ENCODE results near the gene MAN1C1.

Gene MAN1C1

DNA sequence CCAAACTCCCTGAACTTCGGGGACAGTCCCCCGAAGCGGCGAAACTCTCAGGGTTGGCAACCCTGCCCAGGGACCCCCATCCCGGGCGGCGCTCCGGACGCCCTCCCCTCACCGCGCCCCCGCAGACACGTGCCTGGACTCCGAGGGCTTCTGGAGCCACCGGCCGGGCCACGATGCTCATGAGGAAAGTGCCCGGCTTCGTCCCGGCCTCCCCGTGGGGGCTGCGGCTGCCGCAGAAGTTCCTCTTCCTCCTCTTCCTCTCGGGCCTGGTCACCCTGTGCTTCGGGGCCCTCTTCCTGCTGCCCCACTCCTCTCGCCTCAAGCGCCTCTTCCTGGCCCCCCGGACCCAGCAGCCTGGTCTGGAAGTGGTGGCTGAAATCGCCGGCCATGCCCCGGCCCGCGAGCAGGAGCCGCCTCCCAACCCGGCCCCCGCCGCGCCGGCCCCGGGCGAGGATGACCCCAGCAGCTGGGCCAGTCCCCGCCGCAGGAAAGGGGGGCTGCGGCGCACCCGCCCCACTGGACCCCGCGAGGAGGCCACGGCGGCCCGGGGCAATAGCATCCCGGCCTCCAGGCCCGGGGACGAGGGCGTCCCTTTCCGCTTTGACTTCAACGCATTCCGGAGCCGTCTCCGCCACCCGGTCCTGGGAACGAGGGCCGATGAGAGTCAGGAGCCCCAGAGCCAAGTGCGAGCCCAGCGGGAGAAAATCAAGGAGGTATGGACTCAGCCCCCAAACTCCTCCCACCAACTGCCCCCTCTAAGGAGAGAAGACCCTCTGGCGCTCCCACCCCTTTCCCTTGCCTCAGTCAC lies 1.2 kb downstream of the MAN1C1 start:
- no peak for ATAC-seq
- TF ChIP-seq ISL1 (CRISPR knock-in tag; IDR thresholded peaks at IDR 0.05) = no peak
- TF ChIP-seq ZNF565 (CRISPR knock-in tag; conservative IDR thresholded peaks at IDR 0.05; ENCODE audit: low read depth) = no peak
- TF ChIP-seq SNAI2 (CRISPR knock-in tag; IDR thresholded peaks at IDR 0.05) = no peak
- no peak for TF ChIP-seq ZNF70 (CRISPR knock-in tag; IDR thresholded peaks at IDR 0.05)
- TF ChIP-seq ARNTL (CRISPR knock-in tag; IDR thresholded peaks at IDR 0.05; ENCODE audit: borderline replicate concordance, low read depth) = no peak
- TF ChIP-seq OSR1 (CRISPR knock-in tag; IDR thresholded peaks at IDR 0.05) = no peak
- TF ChIP-seq TCF4 (CRISPR knock-in tag; IDR thresholded peaks at IDR 0.05; ENCODE audit: borderline replicate concordance) = no peak
- no peak for TF ChIP-seq GLIS3 (CRISPR knock-in tag; IDR thresholded peaks at IDR 0.05)
- TF ChIP-seq, protein P1, sequence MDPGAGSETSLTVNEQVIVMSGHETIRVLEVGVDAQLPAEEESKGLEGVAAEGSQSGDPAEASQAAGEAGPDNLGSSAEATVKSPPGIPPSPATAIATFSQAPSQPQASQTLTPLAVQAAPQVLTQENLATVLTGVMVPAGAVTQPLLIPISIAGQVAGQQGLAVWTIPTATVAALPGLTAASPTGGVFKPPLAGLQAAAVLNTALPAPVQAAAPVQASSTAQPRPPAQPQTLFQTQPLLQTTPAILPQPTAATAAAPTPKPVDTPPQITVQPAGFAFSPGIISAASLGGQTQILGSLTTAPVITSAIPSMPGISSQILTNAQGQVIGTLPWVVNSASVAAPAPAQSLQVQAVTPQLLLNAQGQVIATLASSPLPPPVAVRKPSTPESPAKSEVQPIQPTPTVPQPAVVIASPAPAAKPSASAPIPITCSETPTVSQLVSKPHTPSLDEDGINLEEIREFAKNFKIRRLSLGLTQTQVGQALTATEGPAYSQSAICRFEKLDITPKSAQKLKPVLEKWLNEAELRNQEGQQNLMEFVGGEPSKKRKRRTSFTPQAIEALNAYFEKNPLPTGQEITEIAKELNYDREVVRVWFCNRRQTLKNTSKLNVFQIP (CRISPR knock-in tag; IDR thresholded peaks at IDR 0.05; ENCODE audit: borderline replicate concordance, low read depth) = no peak
- no peak for TF ChIP-seq ZFP30 (CRISPR knock-in tag; IDR thresholded peaks at IDR 0.05)
- no peak for TF ChIP-seq PPARA (CRISPR knock-in tag; IDR thresholded peaks at IDR 0.05; ENCODE audit: borderline replicate concordance)

DNA sequence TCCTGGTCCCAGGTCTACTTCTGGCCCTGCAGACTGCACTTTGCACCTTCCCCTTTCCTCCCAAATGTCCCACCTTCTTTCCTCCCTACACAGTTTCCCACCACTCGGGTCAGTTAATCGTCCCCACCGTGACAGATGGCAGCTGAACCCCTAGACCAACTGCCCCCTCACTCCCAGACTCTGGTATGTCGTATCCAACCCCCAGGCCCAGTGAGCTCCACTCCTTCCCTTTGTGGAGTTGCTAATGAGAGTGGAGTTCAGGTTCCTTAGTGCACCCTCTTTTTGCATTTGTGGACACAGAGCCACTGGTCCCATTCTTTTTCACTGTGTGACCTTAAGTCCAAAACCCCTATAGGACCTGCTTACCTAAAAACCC lies 1.8 kb downstream of the MAN1C1 start:
- ATAC-seq = no peak
- TF ChIP-seq GLIS3 (CRISPR knock-in tag; IDR thresholded peaks at IDR 0.05) (no peak), ZNF8 (CRISPR knock-in tag; IDR thresholded peaks at IDR 0.05) (no peak), ZNF70 (CRISPR knock-in tag; IDR thresholded peaks at IDR 0.05) (no peak), TCF4 (CRISPR knock-in tag; IDR thresholded peaks at IDR 0.05; ENCODE audit: borderline replicate concordance) (no peak)

DNA sequence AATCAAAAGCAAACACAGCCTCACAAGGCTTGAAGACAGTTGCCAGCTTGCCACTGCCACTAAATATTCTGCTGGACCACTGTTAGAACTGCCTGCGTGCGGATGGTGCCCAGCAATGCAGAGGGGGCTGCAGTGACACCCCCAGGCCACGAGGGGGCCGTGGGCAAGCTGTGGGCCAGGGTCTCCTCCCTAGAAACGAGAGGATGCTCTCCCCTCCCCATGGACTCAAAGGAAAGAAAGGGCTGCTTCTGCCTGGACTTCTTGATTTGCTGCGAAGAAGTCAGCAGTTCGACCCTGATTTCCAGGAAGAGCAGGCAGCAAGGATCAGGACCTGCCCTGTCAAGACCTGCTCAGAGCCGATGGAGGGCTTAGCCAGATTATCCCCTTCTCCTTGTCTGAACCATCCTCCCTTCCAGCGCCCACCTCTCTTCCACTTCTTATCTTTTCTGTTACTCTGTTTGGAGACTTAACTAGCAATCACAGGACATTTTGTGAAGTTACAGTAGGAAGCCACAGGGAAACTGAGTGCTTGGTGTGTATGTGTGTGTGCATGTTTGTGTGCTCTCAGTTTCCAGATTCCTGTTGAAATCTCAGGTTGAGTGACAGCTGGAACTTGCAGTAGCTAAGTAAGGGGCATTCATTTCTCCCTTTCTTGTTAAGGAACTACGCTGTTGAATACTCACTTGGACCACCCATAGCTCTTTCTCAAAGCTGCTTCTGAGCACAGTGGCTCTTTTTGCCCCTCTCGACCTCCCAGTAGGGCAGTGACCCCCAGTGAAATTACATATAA lies 2.7 kb downstream of the MAN1C1 start:
- no peak for TF ChIP-seq BACH2 (CRISPR knock-in tag; IDR thresholded peaks at IDR 0.05; ENCODE audit: borderline replicate concordance)
- TF ChIP-seq SNAI2 (CRISPR knock-in tag; IDR thresholded peaks at IDR 0.05) = no peak
- TF ChIP-seq TOX (CRISPR knock-in tag; IDR thresholded peaks at IDR 0.05; ENCODE audit: borderline replicate concordance) = no peak
- no peak for TF ChIP-seq TCF4 (CRISPR knock-in tag; IDR thresholded peaks at IDR 0.05; ENCODE audit: borderline replicate concordance)
- TF ChIP-seq ISL1 (CRISPR knock-in tag; IDR thresholded peaks at IDR 0.05) = no peak
- TF ChIP-seq, protein P2, sequence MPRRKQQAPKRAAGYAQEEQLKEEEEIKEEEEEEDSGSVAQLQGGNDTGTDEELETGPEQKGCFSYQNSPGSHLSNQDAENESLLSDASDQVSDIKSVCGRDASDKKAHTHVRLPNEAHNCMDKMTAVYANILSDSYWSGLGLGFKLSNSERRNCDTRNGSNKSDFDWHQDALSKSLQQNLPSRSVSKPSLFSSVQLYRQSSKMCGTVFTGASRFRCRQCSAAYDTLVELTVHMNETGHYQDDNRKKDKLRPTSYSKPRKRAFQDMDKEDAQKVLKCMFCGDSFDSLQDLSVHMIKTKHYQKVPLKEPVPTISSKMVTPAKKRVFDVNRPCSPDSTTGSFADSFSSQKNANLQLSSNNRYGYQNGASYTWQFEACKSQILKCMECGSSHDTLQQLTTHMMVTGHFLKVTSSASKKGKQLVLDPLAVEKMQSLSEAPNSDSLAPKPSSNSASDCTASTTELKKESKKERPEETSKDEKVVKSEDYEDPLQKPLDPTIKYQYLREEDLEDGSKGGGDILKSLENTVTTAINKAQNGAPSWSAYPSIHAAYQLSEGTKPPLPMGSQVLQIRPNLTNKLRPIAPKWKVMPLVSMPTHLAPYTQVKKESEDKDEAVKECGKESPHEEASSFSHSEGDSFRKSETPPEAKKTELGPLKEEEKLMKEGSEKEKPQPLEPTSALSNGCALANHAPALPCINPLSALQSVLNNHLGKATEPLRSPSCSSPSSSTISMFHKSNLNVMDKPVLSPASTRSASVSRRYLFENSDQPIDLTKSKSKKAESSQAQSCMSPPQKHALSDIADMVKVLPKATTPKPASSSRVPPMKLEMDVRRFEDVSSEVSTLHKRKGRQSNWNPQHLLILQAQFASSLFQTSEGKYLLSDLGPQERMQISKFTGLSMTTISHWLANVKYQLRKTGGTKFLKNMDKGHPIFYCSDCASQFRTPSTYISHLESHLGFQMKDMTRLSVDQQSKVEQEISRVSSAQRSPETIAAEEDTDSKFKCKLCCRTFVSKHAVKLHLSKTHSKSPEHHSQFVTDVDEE (CRISPR knock-in tag; IDR thresholded peaks at IDR 0.05) = no peak
- TF ChIP-seq ZC3H10 (CRISPR knock-in tag; IDR thresholded peaks at IDR 0.05) = no peak
- no peak for TF ChIP-seq ZFP30 (CRISPR knock-in tag; IDR thresholded peaks at IDR 0.05)
- no peak for TF ChIP-seq ARNTL (CRISPR knock-in tag; IDR thresholded peaks at IDR 0.05; ENCODE audit: borderline replicate concordance, low read depth)
- no peak for TF ChIP-seq ZNF8 (CRISPR knock-in tag; IDR thresholded peaks at IDR 0.05)
- TF ChIP-seq, protein P3, sequence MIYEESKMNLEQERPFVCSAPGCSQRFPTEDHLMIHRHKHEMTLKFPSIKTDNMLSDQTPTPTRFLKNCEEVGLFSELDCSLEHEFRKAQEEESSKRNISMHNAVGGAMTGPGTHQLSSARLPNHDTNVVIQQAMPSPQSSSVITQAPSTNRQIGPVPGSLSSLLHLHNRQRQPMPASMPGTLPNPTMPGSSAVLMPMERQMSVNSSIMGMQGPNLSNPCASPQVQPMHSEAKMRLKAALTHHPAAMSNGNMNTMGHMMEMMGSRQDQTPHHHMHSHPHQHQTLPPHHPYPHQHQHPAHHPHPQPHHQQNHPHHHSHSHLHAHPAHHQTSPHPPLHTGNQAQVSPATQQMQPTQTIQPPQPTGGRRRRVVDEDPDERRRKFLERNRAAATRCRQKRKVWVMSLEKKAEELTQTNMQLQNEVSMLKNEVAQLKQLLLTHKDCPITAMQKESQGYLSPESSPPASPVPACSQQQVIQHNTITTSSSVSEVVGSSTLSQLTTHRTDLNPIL (CRISPR knock-in tag; IDR thresholded peaks at IDR 0.05; ENCODE audit: low read depth) = no peak
- TF ChIP-seq OSR1 (CRISPR knock-in tag; IDR thresholded peaks at IDR 0.05) = no peak
- no peak for TF ChIP-seq CSDC2 (CRISPR knock-in tag; IDR thresholded peaks at IDR 0.05)
- TF ChIP-seq RARB (CRISPR knock-in tag; IDR thresholded peaks at IDR 0.05) = no peak
- TF ChIP-seq, protein P4, sequence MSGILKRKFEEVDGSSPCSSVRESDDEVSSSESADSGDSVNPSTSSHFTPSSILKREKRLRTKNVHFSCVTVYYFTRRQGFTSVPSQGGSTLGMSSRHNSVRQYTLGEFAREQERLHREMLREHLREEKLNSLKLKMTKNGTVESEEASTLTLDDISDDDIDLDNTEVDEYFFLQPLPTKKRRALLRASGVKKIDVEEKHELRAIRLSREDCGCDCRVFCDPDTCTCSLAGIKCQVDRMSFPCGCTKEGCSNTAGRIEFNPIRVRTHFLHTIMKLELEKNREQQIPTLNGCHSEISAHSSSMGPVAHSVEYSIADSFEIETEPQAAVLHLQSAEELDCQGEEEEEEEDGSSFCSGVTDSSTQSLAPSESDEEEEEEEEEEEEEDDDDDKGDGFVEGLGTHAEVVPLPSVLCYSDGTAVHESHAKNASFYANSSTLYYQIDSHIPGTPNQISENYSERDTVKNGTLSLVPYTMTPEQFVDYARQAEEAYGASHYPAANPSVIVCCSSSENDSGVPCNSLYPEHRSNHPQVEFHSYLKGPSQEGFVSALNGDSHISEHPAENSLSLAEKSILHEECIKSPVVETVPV (CRISPR knock-in tag; IDR thresholded peaks at IDR 0.05) = no peak
- no peak for TF ChIP-seq GLIS3 (CRISPR knock-in tag; IDR thresholded peaks at IDR 0.05)
- TF ChIP-seq, protein P1 (CRISPR knock-in tag; IDR thresholded peaks at IDR 0.05; ENCODE audit: borderline replicate concordance, low read depth) = no peak
- peak; percentile 21; the same call in 1 of the 3 replicates for ATAC-seq

Measured in SK-N-SH treated with all-trans-retinoic acid at 6 μM for 48 hours (cell line).